ENCODE measurements around the gene MYL10.

Gene MYL10

GRCh38 chr7:101578552-101578951, 50.5 kb downstream of the MYL10 start:
- in situ Hi-C loops (cut with MboI; ENCODE audit: low sequenced_read_pairs): no loop called here

GRCh38 chr7:101576998-101577397, 52.1 kb downstream of the MYL10 start:
- in situ Hi-C loops (cut with MboI; ENCODE audit: low sequenced_read_pairs): no loop called here

GRCh38 chr7:101575721-101576120, 53.4 kb downstream of the MYL10 start:
- in situ Hi-C loops (cut with MboI; ENCODE audit: low sequenced_read_pairs): no loop called here

GRCh38 chr7:101575168-101575567, 53.9 kb downstream of the MYL10 start:
- in situ Hi-C loops (cut with MboI; ENCODE audit: low sequenced_read_pairs): no loop called here

- in situ Hi-C loops (cut with MboI; ENCODE audit: low sequenced_read_pairs): no loop called here
Measured at GRCh38 chr7:101572156-101572555, 56.9 kb downstream of the MYL10 start.

- in situ Hi-C loops (cut with MboI; ENCODE audit: low sequenced_read_pairs): no loop called here
Measured at GRCh38 chr7:101567230-101567629, 61.9 kb downstream of the MYL10 start.

GRCh38 chr7:101565601-101566209, 63.4 kb downstream of the MYL10 start:
- in situ Hi-C loops (cut with MboI; ENCODE audit: low sequenced_read_pairs): no loop called here

GRCh38 chr7:101564778-101565211, 64.3 kb downstream of the MYL10 start:
- in situ Hi-C loops (cut with MboI; ENCODE audit: low sequenced_read_pairs): no loop called here

- in situ Hi-C loops (cut with MboI; ENCODE audit: low sequenced_read_pairs): no loop called here
Measured at GRCh38 chr7:101563943-101564777, 64.9 kb downstream of the MYL10 start.

All from HL-60/S4 (cell line).